Measurements from ENCODE around the gene GAPVD1.

GRCh38 chr9:125338929-125339328 is 77.3 kb downstream of the GAPVD1 start:
- TF ChIP-seq POLR2AphosphoS5 (IDR thresholded peaks at IDR 0.05; ENCODE audit: low read depth, low read length), result no peak
- TF ChIP-seq POU2F2 (IDR thresholded peaks at IDR 0.05; ENCODE audit: low read depth, low read length), result no peak
- TF ChIP-seq TAF1 (IDR thresholded peaks at IDR 0.05; ENCODE audit: low read depth, low read length), result no peak
- TF ChIP-seq POLR2A (IDR thresholded peaks at IDR 0.05; ENCODE audit: low read depth, low read length), result no peak
- TF ChIP-seq SPI1 (IDR thresholded peaks at IDR 0.05; ENCODE audit: low read depth, low read length), result no peak
- no peak for TF ChIP-seq PAX5 (IDR thresholded peaks at IDR 0.05; ENCODE audit: insufficient read depth, low read length, severe bottlenecking)

Data from GM12891 (cell line).